Gastroesophageal sphincter (tissue), 3 donors: ENCODE data around the gene CEP55.

Experiments
- CTCF ChIP-seq, 4 experiments: fragments of 200-600 bp in 2 of 4; fragments of 450-650 bp in 2 of 4; sonication (generic) in 1 of 4; IDR thresholded peaks; one replicate each; pipeline ENCODE4 v1.5.1; 2017 to 2019; ENCODE audit warnings: antibody characterized with exemption in 4 of 4, mild to moderate bottlenecking in 2 of 4, moderate library complexity in 2 of 4
- EP300 ChIP-seq: sonication (generic); formaldehyde crosslinking; IDR thresholded peaks from one replicate; pipeline ENCODE4 v1.6.1; 2017; ENCODE audit warnings: antibody characterized with exemption, mild to moderate bottlenecking
- POLR2A ChIP-seq, 2 donors: fragments of 450-650 bp; IDR thresholded peaks; one replicate each; pipeline ENCODE4 v1.6.1; 2017; ENCODE audit warnings: antibody characterized with exemption in 2 of 2, mild to moderate bottlenecking in 2 of 2, moderate library complexity in 1 of 2
- POLR2AphosphoS5 ChIP-seq: sonication (generic); formaldehyde crosslinking; IDR thresholded peaks from one replicate; pipeline ENCODE4 v1.6.1; 2017; ENCODE audit warnings: antibody characterized with exemption

GRCh38 chr10:93542358-93542791, 46.0 kb downstream of the CEP55 start:
- no peak for TF ChIP-seq CTCF (IDR thresholded peaks at IDR 0.05)
- no peak for TF ChIP-seq EP300
- TF ChIP-seq POLR2A (IDR thresholded peaks at IDR 0.05): no peak
- TF ChIP-seq POLR2AphosphoS5: peak; percentile 9
